K562 (cell line): ENCODE results near the gene CTTNBP2NL. TPM values are rescaled to one million over a fixed set of nuclear protein-coding genes. Genes with fewer than 3 reads are reported as not detected.

Experiments
- ATAC-seq: fragments of 200-7000 bp; cut with Tn5 transposase; 3 replicates; pipeline ENCODE4 v1.9.1; 2020; ENCODE audit warnings: moderate library complexity
- BruUV-seq: library from RNA; stranded (reverse); fragments of 400-500 nt; replicated peaks from 2 replicates; lab custom pipeline; 2021; lab: Mats Ljungman, UMichigan
- CTCF ChIA-PET: fragments of 300-600 bp; formaldehyde crosslinking; extraction: SDS; loops from one replicate; lab custom pipeline; 2021; ENCODE audit warnings: low intra/inter-chr PET ratio; lab: Yijun Ruan, JAX
- POLR2A ChIA-PET: fragments of 300-600, 350-650 bp; sonication (Branson Sonifier 250); formaldehyde crosslinking; extraction: SDS; loops from one replicate; lab custom pipeline; 2021; ENCODE audit warnings: antibody characterized with exemption, inconsistent platforms; lab: Yijun Ruan, JAX
- DNase-seq, 4 experiments: peaks; one replicate each; pipeline versions ENCODE4 v3.0.0 to v3.0.0-alpha.2; 2011 to 2018; ENCODE audit warnings: low spot score in 3 of 4, mixed read lengths in 3 of 4; ENCODE audit errors: extremely low read depth in 1 of 4
- FAIRE-seq: peaks from 2 replicates; lab custom pipeline; 2011; peaks lifted over from hg19 to GRCh38; lab: Jason Lieb, UNC
- H2AFZ ChIP-seq: 2 replicates; pipeline ENCODE4 v1.6.0; 2011; ENCODE audit warnings: low read depth, low read length, control low read depth, inconsistent platforms
- H3K27ac ChIP-seq: fragments of 200-600 bp; 3 replicates; pipeline ENCODE4 v1.8.0; 2011; ENCODE audit warnings: low read depth, mild to moderate bottlenecking, control low read depth, inconsistent platforms, low read length, moderate library complexity, mixed read lengths; ENCODE audit errors: extremely low read depth
- H3K27me3 ChIP-seq, 2 experiments: fragments of 300-600 bp in 1 of 2; 2 replicates in 1 of 2; 3 replicates in 1 of 2; pipeline versions ENCODE4 v1.6.0 to v1.8.0; 2011; ENCODE audit warnings: inconsistent platforms in 2 of 2, low read length in 2 of 2, mild to moderate bottlenecking in 1 of 2, mixed read lengths in 1 of 2, moderate library complexity in 1 of 2; ENCODE audit not compliant: control insufficient read depth in 2 of 2, insufficient read depth in 2 of 2
- H3K36me3 ChIP-seq: fragments of 300-600 bp; 3 replicates; pipeline ENCODE4 v1.8.0; 2011; ENCODE audit warnings: mild to moderate bottlenecking, low read length, inconsistent platforms; ENCODE audit not compliant: control insufficient read depth, insufficient read depth
- H3K4me1 ChIP-seq, 2 experiments: fragments of 200-600 bp in 1 of 2; replicated peaks in 1 of 2; 2 replicates in 1 of 2; 3 replicates in 1 of 2; pipeline versions ENCODE4 v1.5.1 to v1.8.0; 2011; ENCODE audit warnings: inconsistent platforms in 2 of 2, low read length in 2 of 2, mild to moderate bottlenecking in 1 of 2, mixed read lengths in 1 of 2, moderate library complexity in 1 of 2; ENCODE audit not compliant: control insufficient read depth in 2 of 2, insufficient read depth in 2 of 2
- H3K4me2 ChIP-seq: 2 replicates; pipeline ENCODE4 v1.6.1; 2011; ENCODE audit warnings: low read length, control low read depth, inconsistent platforms, mixed read lengths; ENCODE audit not compliant: insufficient read depth
- H3K4me3 ChIP-seq: fragments of 200-600 bp; sonication (generic), shearing (Covaris generic); 2 replicates; pipeline ENCODE4 v1.5.1; 2016; ENCODE audit warnings: control low read depth, inconsistent platforms
- H3K79me2 ChIP-seq: fragments of 200-600 bp; 3 replicates; pipeline ENCODE4 v1.8.0; 2011; ENCODE audit warnings: low read length, inconsistent platforms; ENCODE audit not compliant: control insufficient read depth, insufficient read depth
- H3K9ac ChIP-seq, 2 experiments: 2 replicates each; pipeline versions ENCODE4 v1.6.0 to v1.6.1; 2011; ENCODE audit warnings: low read depth in 2 of 2, low read length in 2 of 2, control low read depth in 1 of 2, inconsistent platforms in 1 of 2, mild to moderate bottlenecking in 1 of 2, mixed read lengths in 1 of 2; ENCODE audit not compliant: insufficient read depth in 1 of 2
- H3K9me1 ChIP-seq: one replicate; pipeline ENCODE4 v1.6.0; 2011; ENCODE audit warnings: inconsistent platforms, mild to moderate bottlenecking, low read length, moderate library complexity; ENCODE audit not compliant: control insufficient read depth, insufficient read depth
- H3K9me3 ChIP-seq: replicated peaks from 2 replicates; pipeline ENCODE4 v1.5.1; 2011; ENCODE audit warnings: low read depth, low read length, inconsistent platforms; ENCODE audit not compliant: control insufficient read depth, insufficient read depth
- H4K20me1 ChIP-seq: replicated peaks from 2 replicates; pipeline ENCODE4 v1.6.1; 2011; ENCODE audit warnings: low read length, inconsistent platforms, mixed read lengths; ENCODE audit not compliant: control insufficient read depth, insufficient read depth
- AFF4 ChIP-seq: sonication (generic); formaldehyde crosslinking; IDR thresholded peaks from 2 replicates; pipeline ENCODE4 v1.8.0; 2023; ENCODE audit warnings: mild to moderate bottlenecking, missing genetic modification reagents
- NCOA1 ChIP-seq: fragments of 450-650 bp; IDR thresholded peaks from 2 replicates; pipeline ENCODE4 v1.6.1; 2016; ENCODE audit warnings: low read depth
- ZNF586 ChIP-seq: fragments of 450-650 bp; formaldehyde crosslinking; conservative IDR thresholded peaks from 2 replicates; pipeline ENCODE4 v1.4.0; 2020; ENCODE audit warnings: mild to moderate bottlenecking, moderate library complexity
- WGBS: fragments of 100-300 bp; shearing (Covaris generic); methylation state at CpG from one replicate; pipeline ENCODE4 v1.1.6; 2016; ENCODE audit warnings: low coverage, mixed read lengths; ENCODE audit not compliant: insufficient coverage; ENCODE audit errors: missing lambda C conversion rate; 5-methylcytosine and 5-hydroxymethylcytosine counted together
- in situ Hi-C: fragments of 300-500 bp; cut with MboI; formaldehyde crosslinking; loops from 4 replicates; pipeline ENCODE4 v1.15.0; 2018; ENCODE audit warnings: inconsistent platforms, mixed read lengths
- intact Hi-C: fragments of 100-400 bp; cut with micrococcal nuclease; formaldehyde crosslinking; loops from 2 replicates; pipeline ENCODE4 v1.14.2; 2022
- polyA plus RNA-seq, 8 experiments: library from polyadenylated mRNA; depleted of rRNA in 4 of 8; stranded (reverse) in 5 of 8; unstranded in 3 of 8; fragments of >200 nt; fragmentation: Nextera tagmentation in 2 of 8; fragmentation: Illumina TruSeq in 1 of 8; extraction: Ambion mirVana in 2 of 8; extraction: Trizol in 1 of 8; gene quantifications; 2 replicates each; pipeline versions ENCODE4 v1.2.1 to v1.2.3, GENCODE V29; 2011 to 2014; ENCODE audit warnings: inconsistent platforms in 1 of 8, missing spikeins in 1 of 8
- total RNA-seq, 7 experiments: library from RNA; depleted of rRNA in 6 of 7; stranded (reverse); fragments of >200 nt in 6 of 7; fragmentation: Illumina TruSeq in 2 of 7; extraction: Trizol in 2 of 7; gene quantifications; 2 replicates each; pipeline versions ENCODE4 v1.2.1 to v1.2.3, GENCODE V29; 2011 to 2021; ENCODE audit warnings: low replicate concordance in 1 of 7

Gene CTTNBP2NL
- total and polyA plus RNA-seq, 9 of the 15 experiments (the other 6 are each of a cell fraction or from before 2014, with no cell fraction given): 0.27 to 1.4 (median 0.62) TPM

DNA sequence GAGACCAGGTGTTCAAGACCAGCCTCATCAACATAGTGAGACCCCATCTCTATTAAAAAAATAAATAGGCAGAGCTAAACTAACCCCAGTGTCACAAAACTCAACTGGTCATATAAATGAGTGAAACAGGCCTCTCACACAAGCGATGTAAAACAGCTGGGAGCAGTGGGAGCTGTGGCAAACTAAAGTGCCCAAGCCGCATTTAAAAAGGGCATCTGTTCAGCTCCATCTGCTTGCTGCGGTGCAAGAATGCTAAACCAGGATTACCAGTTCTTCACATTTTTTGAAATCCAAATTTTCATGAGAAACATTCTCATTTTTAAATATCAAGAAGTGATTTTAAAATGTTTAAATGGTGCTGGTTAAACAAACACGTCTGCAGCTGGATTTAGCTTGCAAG lies 62.7 kb downstream of the CTTNBP2NL start:
- no peaks in the 10 kb centered on the region for H3K9me3 ChIP-seq

More for the DNA sequence above, 62.7 kb downstream of the CTTNBP2NL start:
- 14% methylated on average over 4 of the region's 4 CpGs for WGBS
- no peak overlapping the region for H3K4me2 ChIP-seq
- H3K4me3 ChIP-seq: no peak overlapping the region
- in situ Hi-C loops (no loop called here), intact Hi-C loops (no loop called here)
- peaks cover 8 to 23% of the 10 kb centered on the region in 2 experiments for H3K27me3 ChIP-seq
- ATAC-seq (no peak), DNase-seq (no peak), FAIRE-seq (no peak)
- POLR2A ChIA-PET: interaction anchor here (1.0 to 1.2 kb wide), 2 partner anchors 10 to 13 kb away, joined by 3 read pairs; no protein-coding TSS in a partner anchor
- no peaks in the 10 kb centered on the region for H3K79me2 ChIP-seq
- no peaks in the 10 kb centered on the region for H3K36me3 ChIP-seq
- no peak overlapping the region for H2AFZ ChIP-seq
- no peaks in the 10 kb centered on the region for H4K20me1 ChIP-seq
- no peak overlapping the region for H3K27ac ChIP-seq
- no peaks in the 10 kb centered on the region for H3K9me1 ChIP-seq
- no peak overlapping the region for H3K9ac ChIP-seq
- BruUV-seq: no TSS peak
- TF ChIP-seq ZNF586 (CRISPR knock-in tag) (no peak), AFF4 (no peak), NCOA1 (no peak)
- TF ChIP-seq, all 486 proteins: peak for 0
- H3K4me1 ChIP-seq: peaks cover 7 to 19% of the 10 kb centered on the region in 2 experiments
- CTCF ChIA-PET: no interaction called here
